ENCODE data around the gene PGS1.

DNA sequence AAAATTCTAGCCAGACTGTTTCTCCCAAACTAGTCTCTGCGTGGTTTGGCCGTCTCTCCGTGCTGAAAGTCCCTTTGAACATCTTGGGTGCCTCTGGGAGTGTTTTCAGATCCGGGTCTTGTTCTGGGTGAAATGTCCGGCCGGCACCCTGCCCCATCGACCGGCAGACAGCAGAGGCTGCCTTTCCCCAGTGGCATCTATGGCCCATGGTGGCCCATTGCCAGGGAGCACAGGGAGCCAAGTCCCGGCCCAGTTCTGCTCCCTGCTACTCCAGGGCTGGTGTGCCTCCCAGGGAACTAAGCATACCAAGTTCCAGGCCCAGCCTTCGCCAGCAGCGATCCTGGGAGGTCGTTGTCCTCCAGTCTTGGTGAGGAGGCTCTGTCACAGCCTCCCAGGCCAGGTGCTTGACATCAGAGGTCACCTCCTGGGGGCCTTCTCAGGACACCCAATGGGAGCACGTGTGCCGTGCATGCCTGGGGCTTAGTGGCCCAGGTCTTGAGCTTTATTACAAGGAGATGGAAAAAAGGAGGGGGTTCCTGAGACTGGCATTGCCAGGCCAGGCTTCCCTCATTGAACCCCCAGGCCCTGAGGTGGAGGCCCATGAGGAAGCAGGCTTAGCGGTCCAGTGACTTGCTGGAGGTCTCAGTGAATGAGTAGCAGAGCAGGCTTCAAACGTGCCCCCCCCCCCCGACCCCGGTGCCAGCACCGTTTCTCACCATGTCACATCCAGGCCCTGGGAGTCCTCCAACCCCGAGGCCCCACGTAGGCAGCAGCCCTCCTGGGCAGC lies 54.0 kb downstream of the PGS1 start:
- TF ChIP-seq, protein P1, sequence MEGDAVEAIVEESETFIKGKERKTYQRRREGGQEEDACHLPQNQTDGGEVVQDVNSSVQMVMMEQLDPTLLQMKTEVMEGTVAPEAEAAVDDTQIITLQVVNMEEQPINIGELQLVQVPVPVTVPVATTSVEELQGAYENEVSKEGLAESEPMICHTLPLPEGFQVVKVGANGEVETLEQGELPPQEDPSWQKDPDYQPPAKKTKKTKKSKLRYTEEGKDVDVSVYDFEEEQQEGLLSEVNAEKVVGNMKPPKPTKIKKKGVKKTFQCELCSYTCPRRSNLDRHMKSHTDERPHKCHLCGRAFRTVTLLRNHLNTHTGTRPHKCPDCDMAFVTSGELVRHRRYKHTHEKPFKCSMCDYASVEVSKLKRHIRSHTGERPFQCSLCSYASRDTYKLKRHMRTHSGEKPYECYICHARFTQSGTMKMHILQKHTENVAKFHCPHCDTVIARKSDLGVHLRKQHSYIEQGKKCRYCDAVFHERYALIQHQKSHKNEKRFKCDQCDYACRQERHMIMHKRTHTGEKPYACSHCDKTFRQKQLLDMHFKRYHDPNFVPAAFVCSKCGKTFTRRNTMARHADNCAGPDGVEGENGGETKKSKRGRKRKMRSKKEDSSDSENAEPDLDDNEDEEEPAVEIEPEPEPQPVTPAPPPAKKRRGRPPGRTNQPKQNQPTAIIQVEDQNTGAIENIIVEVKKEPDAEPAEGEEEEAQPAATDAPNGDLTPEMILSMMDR (IDR thresholded peaks at IDR 0.05), result no peak
- TF ChIP-seq POLR2A (IDR thresholded peaks at IDR 0.05), result no peak
